OCI-LY7 (cell line): ENCODE results near the gene ZNF74. TPM values are rescaled to one million over a fixed set of nuclear protein-coding genes. Genes with fewer than 3 reads are reported as not detected.

ENCODE experiments used
- BruUV-seq: library from RNA; stranded (reverse); fragments of 400-500 nt; replicated peaks from 2 replicates; lab custom pipeline; 2021; lab: Mats Ljungman, UMichigan
- CTCF ChIA-PET: fragments of 300-600 bp; sonication (Branson Sonifier 250); formaldehyde crosslinking; loops from one replicate; lab custom pipeline; 2022; ENCODE audit warnings: antibody characterized with exemption; ENCODE audit not compliant: unreplicated experiment; lab: Charles Lee
- POLR2A ChIA-PET: fragments of 300-600 bp; sonication (Branson Sonifier 250); formaldehyde crosslinking; loops from one replicate; lab custom pipeline; 2022; ENCODE audit warnings: antibody characterized with exemption; lab: Charles Lee
- DNase-seq: peaks from one replicate; pipeline ENCODE4 v3.0.0-alpha.2; 2015; ENCODE audit warnings: low spot score
- H2AFZ ChIP-seq: fragments of 200-600 bp; sonication (generic), shearing (Covaris generic); 2 replicates; pipeline ENCODE4 v1.6.1; 2014; ENCODE audit warnings: mild to moderate bottlenecking, antibody characterized with exemption, low read length, moderate library complexity
- H3K27ac ChIP-seq: fragments of 200-600 bp; sonication (generic); 2 replicates; pipeline ENCODE4 v1.5.1; 2014; ENCODE audit warnings: mixed run types, low read depth, mild to moderate bottlenecking, moderate library complexity, low read length, inconsistent platforms; ENCODE audit not compliant: poor library complexity, severe bottlenecking
- H3K36me3 ChIP-seq: fragments of 200-600 bp; sonication (generic); 2 replicates; pipeline ENCODE4 v1.6.1; 2014; ENCODE audit warnings: mild to moderate bottlenecking, antibody characterized with exemption, low read length, moderate library complexity, mixed read lengths; ENCODE audit not compliant: insufficient read depth
- H3K4me1 ChIP-seq: fragments of 200-600 bp; sonication (generic); 2 replicates; pipeline ENCODE4 v1.5.1; 2014; ENCODE audit warnings: mild to moderate bottlenecking, low read length; ENCODE audit not compliant: insufficient read depth, poor library complexity, severe bottlenecking
- H3K4me2 ChIP-seq: fragments of 200-600 bp; sonication (generic); 2 replicates; pipeline ENCODE4 v1.6.1; 2014; ENCODE audit warnings: mild to moderate bottlenecking, low read length
- H3K4me3 ChIP-seq: fragments of 200-600 bp; sonication (generic); 2 replicates; pipeline ENCODE4 v1.5.1; 2014; ENCODE audit warnings: mild to moderate bottlenecking, low read depth, low read length; ENCODE audit not compliant: poor library complexity, severe bottlenecking
- H3K79me2 ChIP-seq: fragments of 200-600 bp; sonication (generic); 2 replicates; pipeline ENCODE4 v1.6.1; 2016; ENCODE audit warnings: low read depth, mild to moderate bottlenecking, low read length, moderate library complexity, mixed read lengths; ENCODE audit not compliant: insufficient read depth
- H3K9me2 ChIP-seq: fragments of 200-600 bp; sonication (generic); 2 replicates; pipeline ENCODE4 v1.6.1; 2016; ENCODE audit warnings: mild to moderate bottlenecking, low read length, mixed read lengths; ENCODE audit not compliant: insufficient read depth
- H3K9me3 ChIP-seq: fragments of 200-600 bp; sonication (generic); 2 replicates; pipeline ENCODE4 v1.6.1; 2014; ENCODE audit warnings: mild to moderate bottlenecking, mixed run types, low read length, mixed read lengths
- H4K20me1 ChIP-seq: fragments of 200-600 bp; sonication (generic); 2 replicates; pipeline ENCODE4 v1.6.1; 2014; ENCODE audit warnings: mild to moderate bottlenecking, antibody characterized with exemption, low read length, moderate library complexity, mixed read lengths; ENCODE audit not compliant: insufficient read depth
- EZH2phosphoT487 ChIP-seq: fragments of 200-600 bp; sonication (generic); IDR thresholded peaks from 2 replicates; pipeline ENCODE4 v1.6.1; 2018; ENCODE audit warnings: low read depth, borderline replicate concordance, mild to moderate bottlenecking, mixed run types, antibody characterized with exemption, low read length, moderate library complexity, mixed read lengths
- intact Hi-C: fragments of 100-400 bp; cut with micrococcal nuclease; formaldehyde crosslinking; loops from one replicate; pipeline ENCODE4 v1.10.0; 2022; ENCODE audit not compliant: unreplicated experiment
- total RNA-seq, 2 experiments: library from RNA; depleted of rRNA in 1 of 2; stranded (reverse); fragments of >200 nt in 1 of 2; shearing (Covaris generic) in 1 of 2; gene quantifications; 2 replicates each; pipeline ENCODE4 v1.2.3, GENCODE V29; 2014 to 2022
- TF ChIP-seq, protein P1 (sequence below): fragments of 200-600 bp; sonication (generic); conservative IDR thresholded peaks from 2 replicates; pipeline ENCODE4 v1.5.1; 2014; ENCODE audit warnings: mild to moderate bottlenecking, antibody characterized with exemption, low read length, moderate library complexity, mixed read lengths

The ZNF74 gene
- total RNA-seq, 2 experiments from 2014 or later: not detected

- Histone ChIP-seq H3K4me1 (no peaks in the 10 kb centered on the region), H3K79me2 (no peaks in the 10 kb centered on the region), H3K9me3 (peaks cover 5% of the 10 kb centered on the region; the same call in 1 of the 2 replicates), H3K4me2 (no peak overlapping the region), H4K20me1 (no peaks in the 10 kb centered on the region), H3K36me3 (no peaks in the 10 kb centered on the region), H3K9me2 (no peaks in the 10 kb centered on the region), H3K27ac (no peak overlapping the region), H2AFZ (no peak overlapping the region), H3K4me3 (no peak overlapping the region)
- no peak for DNase-seq
- no peak for TF ChIP-seq EZH2phosphoT487
- TF ChIP-seq, protein P1, sequence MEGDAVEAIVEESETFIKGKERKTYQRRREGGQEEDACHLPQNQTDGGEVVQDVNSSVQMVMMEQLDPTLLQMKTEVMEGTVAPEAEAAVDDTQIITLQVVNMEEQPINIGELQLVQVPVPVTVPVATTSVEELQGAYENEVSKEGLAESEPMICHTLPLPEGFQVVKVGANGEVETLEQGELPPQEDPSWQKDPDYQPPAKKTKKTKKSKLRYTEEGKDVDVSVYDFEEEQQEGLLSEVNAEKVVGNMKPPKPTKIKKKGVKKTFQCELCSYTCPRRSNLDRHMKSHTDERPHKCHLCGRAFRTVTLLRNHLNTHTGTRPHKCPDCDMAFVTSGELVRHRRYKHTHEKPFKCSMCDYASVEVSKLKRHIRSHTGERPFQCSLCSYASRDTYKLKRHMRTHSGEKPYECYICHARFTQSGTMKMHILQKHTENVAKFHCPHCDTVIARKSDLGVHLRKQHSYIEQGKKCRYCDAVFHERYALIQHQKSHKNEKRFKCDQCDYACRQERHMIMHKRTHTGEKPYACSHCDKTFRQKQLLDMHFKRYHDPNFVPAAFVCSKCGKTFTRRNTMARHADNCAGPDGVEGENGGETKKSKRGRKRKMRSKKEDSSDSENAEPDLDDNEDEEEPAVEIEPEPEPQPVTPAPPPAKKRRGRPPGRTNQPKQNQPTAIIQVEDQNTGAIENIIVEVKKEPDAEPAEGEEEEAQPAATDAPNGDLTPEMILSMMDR: no peak
- BruUV-seq: no TSS peak
- ChIA-PET CTCF (no interaction called here), POLR2A (no interaction called here)
- intact Hi-C loops: no loop called here
These were observed 7.6 kb upstream of the ZNF74 start for GRCh38 chr22:20386336-20386735.

DNA sequence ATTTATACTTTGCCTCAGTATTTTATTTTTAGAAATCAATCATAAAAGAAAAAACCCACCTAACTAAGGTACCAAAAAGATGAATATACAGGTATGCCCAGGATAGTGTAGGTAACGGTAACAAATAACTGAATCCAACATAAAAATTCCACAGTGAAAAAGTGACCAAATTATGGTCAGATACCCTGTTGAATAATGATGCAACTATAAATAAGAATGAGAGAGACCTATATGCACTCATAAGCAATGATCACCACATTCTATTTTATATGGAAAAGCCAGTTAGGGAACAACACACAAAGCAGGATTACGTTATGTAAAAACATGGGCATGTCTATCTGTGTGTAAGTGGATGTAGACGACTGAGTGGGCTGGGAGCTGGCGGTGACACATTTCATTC, 7.0 kb upstream of the ZNF74 start:
- no peaks in the 10 kb centered on the region for H3K9me2 ChIP-seq
- no peaks in the 10 kb centered on the region for H3K4me1 ChIP-seq
- H3K4me3 ChIP-seq: no peak overlapping the region
- no peak for TF ChIP-seq EZH2phosphoT487
- TF ChIP-seq, protein P1: no peak
- H3K27ac ChIP-seq: no peak overlapping the region
- no peak overlapping the region for H3K4me2 ChIP-seq
- intact Hi-C loops: no loop called here
- H3K79me2 ChIP-seq: no peaks in the 10 kb centered on the region
- no peak for DNase-seq
- ChIA-PET POLR2A (no interaction called here), CTCF (no interaction called here)
- BruUV-seq: no TSS peak
- peaks cover 5% of the 10 kb centered on the region; the same call in 1 of the 2 replicates for H3K9me3 ChIP-seq
- no peaks in the 10 kb centered on the region for H4K20me1 ChIP-seq
- H3K36me3 ChIP-seq: no peaks in the 10 kb centered on the region
- H2AFZ ChIP-seq: no peak overlapping the region

- POLR2A ChIA-PET: no interaction called here
- BruUV-seq: no TSS peak
These were observed 5.8 kb upstream of the ZNF74 start for GRCh38 chr22:20388200-20388599.

More at GRCh38 chr22:20388200-20388599, 5.8 kb upstream of the ZNF74 start:
- TF ChIP-seq, protein P1: no peak
- TF ChIP-seq EZH2phosphoT487: no peak
- no peaks in the 10 kb centered on the region for H3K79me2 ChIP-seq
- DNase-seq: no peak
- H3K4me3 ChIP-seq: no peak overlapping the region
- H4K20me1 ChIP-seq: no peaks in the 10 kb centered on the region
- H3K4me1 ChIP-seq: no peaks in the 10 kb centered on the region
- H3K9me2 ChIP-seq: no peaks in the 10 kb centered on the region
- no peak overlapping the region for H3K27ac ChIP-seq
- peaks cover 5% of the 10 kb centered on the region; the same call in 1 of the 2 replicates for H3K9me3 ChIP-seq
- no peak overlapping the region for H3K4me2 ChIP-seq
- intact Hi-C loops: no loop called here
- H2AFZ ChIP-seq: no peak overlapping the region
- no peaks in the 10 kb centered on the region for H3K36me3 ChIP-seq
- CTCF ChIA-PET: no interaction called here
